Hematopoietic multipotent progenitor cell treated with erythropoietin and hydrocortisone succinate and interleukin-3 and kit ligand, for 8 days (in vitro differentiated cells): ENCODE results near the gene DNAJA4.

Source experiments
- DNase-seq: peaks from one replicate; pipeline ENCODE4 v3.0.0-alpha.2; 2015

DNAJA4 gene

GRCh38 chr15:78282324-78282723, 18.0 kb downstream of the DNAJA4 start:
- no peak for DNase-seq

- no peak for DNase-seq
Measured at GRCh38 chr15:78284758-78285157, 20.4 kb downstream of the DNAJA4 start.

DNA sequence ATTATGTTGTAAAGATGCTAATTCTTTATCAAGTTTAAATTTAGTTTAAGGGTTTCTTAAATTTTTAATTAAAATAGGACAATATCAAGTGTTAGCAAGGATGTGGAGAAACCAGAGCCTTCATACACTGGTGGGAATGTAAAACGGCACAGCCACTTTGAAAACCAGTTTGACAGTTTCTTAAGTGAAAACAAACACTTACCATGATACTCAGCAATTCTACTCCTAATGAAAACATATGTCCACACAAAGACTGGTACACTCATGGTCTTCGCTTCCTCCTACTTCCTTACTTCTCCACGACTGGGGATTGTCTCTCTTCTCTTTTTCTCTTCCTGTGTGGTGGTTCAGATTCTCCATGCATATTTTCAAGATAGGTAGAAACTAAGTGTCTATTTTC, 25.9 kb downstream of the DNAJA4 start:
- no peak for DNase-seq

DNA sequence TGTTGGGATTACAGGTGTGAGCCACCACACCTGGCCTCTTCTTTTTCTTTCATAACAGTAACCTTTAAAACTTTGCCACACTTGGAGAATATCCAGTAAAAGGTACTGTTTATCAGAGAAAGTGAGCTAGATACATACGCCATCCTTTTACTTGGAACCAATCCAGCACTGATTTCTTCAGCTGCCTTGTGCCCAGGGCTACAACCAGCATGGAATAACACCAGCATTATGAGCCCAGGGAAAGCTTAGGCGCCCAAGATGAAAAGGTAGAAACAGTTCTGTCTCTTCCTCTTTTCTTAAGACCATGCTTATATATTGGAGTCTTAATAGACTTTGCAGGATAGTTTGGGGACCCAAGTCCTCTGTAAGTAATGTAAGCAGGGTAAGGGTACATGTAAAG, 26.7 kb downstream of the DNAJA4 start:
- no peak for DNase-seq

DNA sequence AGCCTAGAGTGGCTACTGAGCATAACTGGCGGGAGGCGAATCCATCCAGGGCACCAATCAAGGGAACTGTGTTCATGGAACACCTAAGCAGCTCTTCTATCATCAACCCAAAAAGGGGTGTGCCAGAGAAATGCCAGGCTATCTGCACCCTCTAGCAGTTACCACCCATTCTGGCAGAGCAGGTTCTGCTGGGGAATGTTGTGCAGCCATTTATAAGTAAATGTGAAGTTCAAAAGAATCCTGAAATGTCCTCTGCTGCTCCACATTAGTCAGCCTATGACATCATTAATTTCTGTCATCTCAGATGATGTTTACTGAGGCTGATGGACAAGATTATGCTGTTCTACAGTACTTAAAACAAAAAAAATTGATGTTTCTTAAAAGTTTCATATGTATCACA, 27.3 kb downstream of the DNAJA4 start:
- DNase-seq: no peak

GRCh38 chr15:78292219-78292618, 27.9 kb downstream of the DNAJA4 start:
- DNase-seq: no peak

- peak; percentile 97 for DNase-seq
Measured at GRCh38 chr15:78299101-78299930, 35.0 kb downstream of the DNAJA4 start, which contains the start of gene SKIC8. Gene SKIC8 (minus strand): TSS chr15:78299609. CDS start chr15:78295686, 3,923 bp downstream.

GRCh38 chr15:78301326-78301725, 37.0 kb downstream of the DNAJA4 start:
- no peak for DNase-seq

- DNase-seq: no peak
Measured at GRCh38 chr15:78301828-78302227, 37.5 kb downstream of the DNAJA4 start.

- DNase-seq: peak; percentile 65
Measured at GRCh38 chr15:78302579-78303312, 38.4 kb downstream of the DNAJA4 start.

- DNase-seq: no peak
Measured at GRCh38 chr15:78304216-78305066, 40.1 kb downstream of the DNAJA4 start.

DNA sequence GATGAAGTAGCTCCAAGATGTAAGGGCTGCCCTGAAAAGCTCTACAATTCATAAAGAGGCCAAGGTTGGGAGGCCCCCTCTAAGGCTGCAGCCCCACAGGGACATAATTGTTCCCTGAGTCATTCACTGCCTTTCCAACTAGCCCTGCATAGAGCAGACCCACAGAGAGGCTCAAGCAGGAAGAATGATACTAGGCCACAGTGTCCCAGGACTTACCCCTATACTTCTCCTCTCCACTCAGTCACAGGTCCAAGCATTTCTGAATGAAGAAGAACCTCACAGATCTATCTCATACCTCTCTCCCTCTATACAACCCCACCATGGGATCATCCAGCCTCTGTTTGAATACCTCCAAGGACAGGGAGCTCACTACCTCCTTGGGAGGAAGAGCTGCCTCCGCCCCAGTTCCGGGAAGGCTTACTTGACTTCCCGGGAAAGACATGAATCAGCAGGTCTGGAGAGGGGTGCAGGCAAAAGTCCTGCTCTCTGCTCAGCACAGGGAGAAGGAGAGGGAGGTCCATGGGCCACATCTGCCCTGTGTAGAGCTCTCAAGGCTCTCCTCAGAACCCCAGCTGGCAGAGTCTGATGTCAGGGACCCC, 41.9 kb downstream of the DNAJA4 start:
- peak; percentile 31 for DNase-seq

DNA sequence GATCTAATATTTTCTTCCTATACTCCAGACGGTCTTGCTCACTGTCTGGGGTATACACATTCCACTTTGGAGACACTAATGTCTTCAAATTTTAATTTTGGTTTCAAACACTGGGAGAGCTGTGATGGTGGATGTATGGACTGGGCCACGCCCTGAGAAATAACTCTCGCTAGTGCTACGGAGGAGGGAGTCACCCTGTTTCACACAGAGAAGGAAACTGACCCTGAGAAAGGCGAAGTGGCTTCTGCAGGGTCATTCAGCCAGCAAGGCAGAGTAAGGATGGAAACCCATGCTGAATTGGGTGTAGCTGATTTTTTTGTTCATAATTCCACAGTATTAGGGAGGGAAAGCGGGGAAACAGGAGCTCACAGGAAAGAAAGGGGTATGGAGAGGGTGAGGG, 43.6 kb downstream of the DNAJA4 start:
- no peak for DNase-seq

DNA sequence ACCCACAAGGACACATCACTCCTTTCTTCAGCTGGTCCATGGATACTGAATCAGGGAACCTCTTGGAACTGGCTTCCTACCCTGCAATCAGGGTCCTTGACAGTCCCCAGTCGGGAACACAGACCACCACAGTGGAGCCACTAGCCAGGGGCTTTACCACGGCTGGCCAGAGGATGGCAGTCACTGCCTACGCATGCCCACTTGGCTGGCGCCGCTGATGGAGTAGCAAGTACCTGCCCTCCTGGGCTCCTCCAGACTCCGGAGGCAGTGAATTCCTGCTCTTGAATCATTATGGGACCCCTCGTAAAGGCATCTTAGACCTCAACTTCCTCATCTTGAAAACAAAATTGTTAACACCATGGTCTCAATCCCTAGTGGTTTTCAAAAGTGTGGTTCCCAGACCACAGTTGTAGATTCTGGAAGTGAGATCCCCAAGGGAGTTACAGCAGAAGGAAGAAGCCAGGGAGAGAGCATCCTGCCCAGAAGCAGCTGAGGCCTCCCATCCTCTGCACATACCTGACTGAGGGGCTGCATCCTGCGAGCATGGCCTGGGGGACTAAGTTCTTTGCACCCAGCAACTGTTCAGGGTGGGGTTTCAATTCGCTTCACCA, 44.2 kb downstream of the DNAJA4 start:
- DNase-seq: peak; percentile 73

DNA sequence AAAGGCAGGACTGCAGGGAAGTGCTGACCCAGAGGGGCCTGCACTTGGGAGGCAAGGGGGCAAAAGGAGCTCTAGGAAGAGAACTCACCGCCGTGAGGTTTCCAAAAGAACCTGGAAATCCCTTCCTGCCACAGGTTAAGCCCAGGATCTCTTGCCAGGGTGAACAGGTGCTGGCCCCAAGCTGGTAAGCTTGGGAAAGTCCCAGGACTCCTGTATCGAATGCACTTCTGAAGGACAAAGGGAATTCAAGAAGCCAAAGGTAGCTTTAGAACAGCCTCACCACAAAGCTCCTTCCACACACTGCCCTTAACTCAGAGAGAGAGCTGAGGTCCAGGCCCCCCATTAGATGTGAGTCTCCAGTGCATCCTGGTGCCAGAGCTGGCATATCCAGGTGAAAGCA, 46.9 kb downstream of the DNAJA4 start:
- no peak for DNase-seq

GRCh38 chr15:78312536-78312935, 48.2 kb downstream of the DNAJA4 start:
- no peak for DNase-seq

GRCh38 chr15:78312957-78313356, 48.6 kb downstream of the DNAJA4 start:
- no peak for DNase-seq

DNA sequence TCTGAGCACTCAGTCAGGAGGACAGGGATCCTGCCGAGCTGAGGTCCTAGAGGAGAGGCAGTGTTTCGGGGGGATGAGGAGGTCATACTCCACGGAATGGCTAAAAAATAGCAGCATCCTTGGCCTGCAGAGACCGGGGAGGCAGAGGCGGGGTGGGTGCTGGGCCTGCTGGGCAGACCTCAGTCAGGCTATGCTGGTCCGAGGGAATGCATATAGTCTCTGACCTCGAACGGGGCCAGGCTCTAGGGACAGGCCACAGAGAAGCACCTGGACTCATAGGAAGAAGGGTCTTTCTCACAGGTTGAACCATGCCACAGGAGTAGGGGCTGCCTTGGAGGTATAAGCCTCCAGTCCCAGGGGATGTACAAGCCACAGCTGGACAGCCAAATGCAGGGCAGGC, 49.0 kb downstream of the DNAJA4 start:
- DNase-seq: no peak

- DNase-seq: no peak
Measured at GRCh38 chr15:78314181-78314581, 49.8 kb downstream of the DNAJA4 start.

DNA sequence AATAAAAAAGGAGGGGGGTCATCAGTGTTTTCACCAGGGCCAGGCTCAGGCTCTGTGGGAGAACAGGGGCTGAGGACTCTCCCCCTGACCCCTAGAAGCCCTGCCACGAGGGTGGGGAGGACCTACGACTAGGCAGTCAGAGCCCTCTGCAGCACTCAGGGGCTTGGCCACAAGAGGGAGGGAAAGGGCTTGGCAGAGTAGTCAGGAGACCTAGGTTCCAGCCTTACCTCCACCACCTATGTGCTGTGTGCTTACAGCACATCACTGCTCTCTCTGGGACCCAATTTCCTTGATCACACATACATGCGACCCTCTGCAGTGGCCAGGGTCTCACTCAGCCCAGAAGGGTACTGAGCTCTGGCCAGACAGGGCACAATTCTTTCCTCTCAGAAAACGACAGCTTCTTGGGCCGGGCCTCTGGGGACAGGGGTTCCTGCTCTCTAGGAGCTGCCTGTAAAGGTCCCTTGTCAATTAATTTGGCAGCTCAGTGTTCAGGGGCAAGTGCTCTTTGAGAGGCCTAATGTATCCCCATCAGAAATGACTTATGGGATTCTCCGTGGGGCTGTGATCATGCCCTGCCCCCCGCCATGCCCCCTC, 51.4 kb downstream of the DNAJA4 start:
- peak; percentile 43 for DNase-seq

- DNase-seq: peak; percentile 27
Measured at GRCh38 chr15:78316283-78317083, 52.1 kb downstream of the DNAJA4 start.
